Spleen (tissue), 7 donors: ENCODE measurements around the gene TMED7.

Source experiments
- CTCF ChIP-seq, 11 experiments: fragments of 200-600 bp in 7 of 11; fragments of 450-650 bp in 4 of 11; sonication (generic) in 4 of 11; IDR thresholded peaks in 8 of 11; conservative IDR thresholded peaks in 3 of 11; 1 replicate in 7 of 11; 2 replicates in 4 of 11; pipeline versions ENCODE4 v1.4.0 to v1.8.0; 2016 to 2021; ENCODE audit warnings: antibody characterized with exemption in 11 of 11, inconsistent platforms in 4 of 11, mild to moderate bottlenecking in 1 of 11
- POLR2A ChIP-seq, 3 donors: fragments of 450-650 bp; IDR thresholded peaks; one replicate each; pipeline ENCODE4 v1.5.1; 2017; ENCODE audit warnings: antibody characterized with exemption in 3 of 3, mild to moderate bottlenecking in 1 of 3
- donor health status: DM: no; HTN: no; CAD: no; lungs with moderate emphysema.
- donor health status: DM: no; HTN: no; CAD: no.
- donor health status: DM: no; HTN: no; CAD: no.

GRCh38 chr5:115621365-115621900 lies 4.4 kb downstream of the TMED7 start:
- TF ChIP-seq CTCF (IDR thresholded peaks at IDR 0.05 in 8 of 11, conservative IDR thresholded peaks at IDR 0.05 in 3 of 11) (no peak), POLR2A (IDR thresholded peaks at IDR 0.05) (no peak)
